ENCODE measurements around the gene SPDYE1. TPM values are rescaled to one million over a fixed set of nuclear protein-coding genes. Genes with fewer than 3 reads are reported as not detected.
A peak's percentile ranks its signal among the peaks of the same experiment; 100 is the strongest.

SPDYE1 gene
- total and polyA plus RNA-seq, 2 of the 13 experiments (the other 11 are each of a cell fraction or from before 2014, with no cell fraction given): not detected

DNA sequence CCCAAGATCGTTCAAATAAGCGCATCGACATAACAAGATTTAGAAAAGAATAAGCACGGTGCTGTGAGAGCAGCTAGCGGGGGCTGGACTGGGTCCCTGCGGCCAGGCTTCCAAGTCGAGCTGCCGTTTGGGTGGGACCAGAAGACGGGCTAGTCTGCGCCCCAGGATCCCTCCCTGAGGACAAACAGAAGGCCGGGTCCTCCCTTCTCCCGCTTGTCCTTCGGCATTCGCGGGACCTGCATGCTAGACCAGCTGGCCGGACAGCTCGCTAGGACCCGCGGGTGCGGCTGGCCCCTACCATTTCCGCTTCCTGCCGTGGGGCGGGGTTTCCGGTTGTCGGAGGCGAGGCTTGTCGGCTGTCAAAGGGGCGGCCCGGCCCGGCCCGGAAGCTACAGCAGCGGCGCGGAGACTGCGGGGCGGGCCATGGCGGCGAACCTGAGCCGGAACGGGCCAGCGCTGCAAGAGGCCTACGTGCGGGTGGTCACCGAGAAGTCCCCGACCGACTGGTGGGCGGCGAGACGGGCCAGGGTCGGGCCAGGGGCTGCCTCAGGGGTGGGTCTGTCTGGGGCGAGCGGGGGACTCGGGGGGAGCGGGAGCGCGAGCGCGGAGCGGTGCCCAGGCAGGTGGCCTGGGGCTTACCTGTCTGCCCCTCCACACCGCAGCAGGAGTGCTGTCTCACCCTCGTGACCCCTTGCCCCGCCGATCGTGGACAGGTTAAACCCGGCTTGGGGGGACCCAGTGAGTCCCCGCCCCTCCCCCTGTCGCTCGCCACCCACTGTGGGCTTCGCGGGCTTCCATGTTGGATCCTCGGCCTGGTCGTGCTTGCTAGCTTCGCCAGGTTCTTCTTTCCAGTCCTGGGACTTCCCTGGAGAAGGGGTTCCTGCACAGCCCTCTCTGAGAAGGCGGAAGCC, 46.9 kb downstream of the SPDYE1 start, which contains the start of gene DBNL (continued):
- no peak for TF ChIP-seq PBX3 (CRISPR knock-in tag; IDR thresholded peaks at IDR 0.05; ENCODE audit: borderline replicate concordance)
- TF ChIP-seq SETDB1 (CRISPR knock-in tag; IDR thresholded peaks at IDR 0.05; ENCODE audit: borderline replicate concordance): no peak
- peak; percentile 84 for TF ChIP-seq ZBED4 (CRISPR knock-in tag; IDR thresholded peaks at IDR 0.05; ENCODE audit: borderline replicate concordance)
- TF ChIP-seq, protein P1, sequence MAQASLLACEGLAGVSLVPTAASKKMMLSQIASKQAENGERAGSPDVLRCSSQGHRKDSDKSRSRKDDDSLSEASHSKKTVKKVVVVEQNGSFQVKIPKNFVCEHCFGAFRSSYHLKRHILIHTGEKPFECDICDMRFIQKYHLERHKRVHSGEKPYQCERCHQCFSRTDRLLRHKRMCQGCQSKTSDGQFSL (CRISPR knock-in tag; IDR thresholded peaks at IDR 0.05): no peak
- TF ChIP-seq, protein P2, sequence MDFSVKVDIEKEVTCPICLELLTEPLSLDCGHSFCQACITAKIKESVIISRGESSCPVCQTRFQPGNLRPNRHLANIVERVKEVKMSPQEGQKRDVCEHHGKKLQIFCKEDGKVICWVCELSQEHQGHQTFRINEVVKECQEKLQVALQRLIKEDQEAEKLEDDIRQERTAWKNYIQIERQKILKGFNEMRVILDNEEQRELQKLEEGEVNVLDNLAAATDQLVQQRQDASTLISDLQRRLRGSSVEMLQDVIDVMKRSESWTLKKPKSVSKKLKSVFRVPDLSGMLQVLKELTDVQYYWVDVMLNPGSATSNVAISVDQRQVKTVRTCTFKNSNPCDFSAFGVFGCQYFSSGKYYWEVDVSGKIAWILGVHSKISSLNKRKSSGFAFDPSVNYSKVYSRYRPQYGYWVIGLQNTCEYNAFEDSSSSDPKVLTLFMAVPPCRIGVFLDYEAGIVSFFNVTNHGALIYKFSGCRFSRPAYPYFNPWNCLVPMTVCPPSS (IDR thresholded peaks at IDR 0.05): no peak
- TF ChIP-seq MAZ (IDR thresholded peaks at IDR 0.05; ENCODE audit: borderline replicate concordance, low read depth, low read length): peak; percentile 94
- TF ChIP-seq MAZ (CRISPR knock-in tag; IDR thresholded peaks at IDR 0.05; ENCODE audit: low read depth): peak; percentile 95; the same call in 1 of the 2 replicates
- TF ChIP-seq GATA4 (IDR thresholded peaks at IDR 0.05; ENCODE audit: borderline replicate concordance, low read depth): peak; percentile 52; the same call in 1 of the 2 replicates
- TF ChIP-seq MNT (IDR thresholded peaks at IDR 0.05): 0 out of 2 replicates have a peak, but pooled peaks have one; percentile 8
- TF ChIP-seq ZNF737 (CRISPR knock-in tag; IDR thresholded peaks at IDR 0.05; ENCODE audit: borderline replicate concordance): no peak
- no peak for TF ChIP-seq RERE (CRISPR knock-in tag; IDR thresholded peaks at IDR 0.05; ENCODE audit: low read depth)
- no peak for TF ChIP-seq ZNF30 (CRISPR knock-in tag; IDR thresholded peaks at IDR 0.05)
